Measurements from ENCODE around the gene RBCK1.
"Not testable (repeated sequence)": the region's sequence is repeated elsewhere in the genome, so short reads cannot be mapped to it uniquely, and the experiment has no call there.

RBCK1 gene

DNA sequence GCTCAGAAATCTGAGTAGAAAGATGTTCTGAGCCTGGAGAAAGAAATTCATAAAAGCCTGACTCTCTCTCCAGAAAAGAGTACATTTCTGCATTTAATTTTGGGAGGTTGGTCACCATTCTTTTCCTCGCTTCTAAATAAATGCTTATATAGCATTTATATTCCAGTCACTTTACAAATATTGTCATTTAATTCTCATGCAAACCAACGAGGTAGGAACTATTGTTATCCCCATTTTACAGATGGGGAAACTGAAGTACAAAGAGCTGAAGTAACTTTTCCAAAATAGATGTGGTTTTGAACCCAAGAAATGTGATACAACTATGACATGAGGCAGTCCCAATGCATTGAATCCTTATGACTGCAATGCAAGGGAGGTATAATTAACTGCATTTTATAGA lies 32.0 kb upstream of the RBCK1 start:
- no peak for DNase-seq (ENCODE audit: low read depth in 2 of 2)

DNA sequence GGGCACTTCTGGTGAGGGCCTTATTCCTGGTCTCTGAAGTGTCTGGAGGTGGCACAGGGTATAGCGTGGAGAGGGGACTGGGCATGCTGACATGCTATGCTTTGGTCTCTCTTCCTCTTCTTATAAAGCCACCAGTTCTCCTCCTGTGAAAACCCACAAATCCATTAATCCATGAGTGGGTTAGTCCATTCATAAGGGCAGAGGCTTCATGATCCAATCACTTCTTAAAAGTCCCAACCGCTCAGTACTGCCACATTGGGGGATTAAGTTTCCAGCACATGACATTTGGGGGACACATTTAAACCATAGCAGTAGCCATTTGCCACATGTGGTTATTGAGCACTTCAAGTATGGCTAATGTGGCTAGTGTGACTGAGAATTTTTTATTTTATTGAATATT lies 31.3 kb upstream of the RBCK1 start:
- DNase-seq (ENCODE audit: low read depth in 2 of 2) = no peak

DNA sequence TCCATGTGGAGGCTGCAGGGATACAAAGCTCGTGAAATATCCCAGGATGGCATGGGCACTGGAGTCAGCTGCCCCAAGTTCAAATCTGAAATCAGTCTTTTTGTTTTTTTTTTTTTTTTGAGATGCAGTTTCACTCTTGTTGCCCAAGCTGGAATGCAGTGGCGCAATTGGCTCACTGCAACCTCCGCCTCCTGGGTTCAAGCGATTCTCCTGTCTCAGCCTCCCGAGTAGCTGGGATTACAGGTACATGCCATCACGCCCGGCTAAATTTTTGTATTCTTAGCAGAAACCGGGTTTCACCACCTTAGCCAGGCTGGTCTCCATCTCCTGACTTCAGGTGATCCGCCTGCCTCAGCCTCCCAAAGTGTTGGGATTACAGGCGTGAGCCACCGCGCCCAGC lies 30.5 kb upstream of the RBCK1 start:
- DNase-seq (ENCODE audit: low read depth in 2 of 2) = not testable (repeated sequence)

DNA sequence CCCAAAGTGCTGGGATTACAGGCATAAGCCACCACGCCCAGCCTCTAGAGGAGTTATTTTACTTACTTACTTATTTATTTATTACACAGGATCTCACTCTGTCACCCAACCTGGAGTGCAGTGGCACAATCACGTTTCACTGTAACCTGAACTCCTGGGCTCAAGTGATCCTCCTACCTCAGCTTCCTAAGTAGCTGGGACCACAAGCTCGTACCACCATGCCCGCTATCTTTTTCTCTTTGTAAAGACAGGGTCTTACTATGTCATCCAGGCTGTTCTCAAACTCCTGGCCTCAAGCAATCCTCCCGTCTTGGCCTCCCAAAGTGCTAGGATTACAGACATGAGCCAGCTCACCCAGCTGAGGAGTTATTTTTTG lies 29.1 kb upstream of the RBCK1 start:
- DNase-seq (ENCODE audit: low read depth in 2 of 2) = no peak

DNA sequence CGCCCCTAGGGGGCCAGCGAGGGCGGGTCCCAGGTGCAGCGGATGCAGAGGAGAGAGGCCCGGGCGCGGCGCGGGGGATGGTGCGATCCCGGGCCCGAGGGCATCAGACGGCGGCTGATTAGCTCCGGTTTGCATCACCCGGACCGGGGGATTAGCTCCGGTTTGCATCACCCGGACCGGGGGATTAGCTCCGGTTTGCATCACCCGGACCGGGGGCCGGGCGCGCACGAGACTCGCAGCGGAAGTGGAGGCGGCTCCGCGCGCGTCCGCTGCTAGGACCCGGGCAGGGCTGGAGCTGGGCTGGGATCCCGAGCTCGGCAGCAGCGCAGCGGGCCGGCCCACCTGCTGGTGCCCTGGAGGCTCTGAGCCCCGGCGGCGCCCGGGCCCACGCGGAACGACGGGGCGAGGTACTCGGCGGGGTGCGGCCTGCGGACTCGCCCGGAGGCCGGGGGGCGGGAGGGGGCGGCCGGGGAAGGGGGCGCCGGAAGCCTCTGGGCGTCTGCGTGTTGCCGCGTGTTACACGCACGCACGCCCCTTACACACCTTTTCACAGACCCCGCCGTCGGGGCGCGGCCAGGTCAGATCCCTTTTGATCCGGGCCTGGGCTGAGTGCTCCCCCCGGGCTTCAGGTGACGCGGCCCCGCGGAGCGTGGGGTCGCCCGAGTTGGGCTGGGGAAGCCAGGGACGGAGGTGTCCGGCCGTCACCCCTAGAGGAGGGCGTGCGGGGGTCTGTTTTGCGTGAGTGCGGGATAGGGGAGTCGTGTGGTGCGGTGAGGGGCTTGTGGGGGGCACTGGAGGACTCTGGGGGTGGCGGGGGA lies 27.1 kb upstream of the RBCK1 start:
- DNase-seq (ENCODE audit: low read depth in 2 of 2) = peak; percentile 60 to 66

DNA sequence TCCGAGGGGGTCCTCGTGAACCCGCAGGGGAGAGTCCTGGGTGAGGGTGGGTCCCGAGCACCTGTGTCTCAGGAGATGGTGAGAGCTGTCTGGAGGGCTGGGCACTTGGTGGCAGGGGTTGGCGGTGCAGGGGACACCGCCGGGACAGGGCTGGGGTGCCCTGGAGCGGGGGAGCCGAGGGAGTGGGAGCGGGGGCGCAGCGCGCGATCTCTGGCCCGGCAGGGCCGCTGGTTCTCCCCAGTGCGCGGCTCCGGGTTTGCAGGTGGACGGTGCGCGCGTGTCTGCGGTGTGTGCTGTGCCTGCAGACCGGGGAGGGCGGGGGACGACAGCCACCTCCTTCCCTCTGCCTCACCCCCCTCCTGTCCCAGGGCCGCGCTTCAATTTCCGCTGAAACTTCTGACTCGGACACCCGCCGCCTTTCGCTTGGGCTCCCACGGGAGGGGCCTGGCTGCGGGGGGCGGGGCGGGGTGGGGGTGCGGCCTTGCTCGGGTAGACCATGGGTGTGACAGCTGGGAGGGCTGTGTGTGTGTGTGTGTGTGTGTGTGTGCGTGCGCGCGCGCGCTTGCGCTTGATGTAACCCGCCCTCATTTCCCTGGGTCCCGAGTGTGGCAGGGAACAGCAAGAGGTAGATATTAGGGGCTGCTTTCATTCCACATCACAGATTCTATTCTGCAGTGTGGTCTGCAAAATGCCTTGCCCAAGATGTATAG lies 26.4 kb upstream of the RBCK1 start:
- DNase-seq (ENCODE audit: low read depth in 2 of 2) = peak; percentile 61 to 68

DNA sequence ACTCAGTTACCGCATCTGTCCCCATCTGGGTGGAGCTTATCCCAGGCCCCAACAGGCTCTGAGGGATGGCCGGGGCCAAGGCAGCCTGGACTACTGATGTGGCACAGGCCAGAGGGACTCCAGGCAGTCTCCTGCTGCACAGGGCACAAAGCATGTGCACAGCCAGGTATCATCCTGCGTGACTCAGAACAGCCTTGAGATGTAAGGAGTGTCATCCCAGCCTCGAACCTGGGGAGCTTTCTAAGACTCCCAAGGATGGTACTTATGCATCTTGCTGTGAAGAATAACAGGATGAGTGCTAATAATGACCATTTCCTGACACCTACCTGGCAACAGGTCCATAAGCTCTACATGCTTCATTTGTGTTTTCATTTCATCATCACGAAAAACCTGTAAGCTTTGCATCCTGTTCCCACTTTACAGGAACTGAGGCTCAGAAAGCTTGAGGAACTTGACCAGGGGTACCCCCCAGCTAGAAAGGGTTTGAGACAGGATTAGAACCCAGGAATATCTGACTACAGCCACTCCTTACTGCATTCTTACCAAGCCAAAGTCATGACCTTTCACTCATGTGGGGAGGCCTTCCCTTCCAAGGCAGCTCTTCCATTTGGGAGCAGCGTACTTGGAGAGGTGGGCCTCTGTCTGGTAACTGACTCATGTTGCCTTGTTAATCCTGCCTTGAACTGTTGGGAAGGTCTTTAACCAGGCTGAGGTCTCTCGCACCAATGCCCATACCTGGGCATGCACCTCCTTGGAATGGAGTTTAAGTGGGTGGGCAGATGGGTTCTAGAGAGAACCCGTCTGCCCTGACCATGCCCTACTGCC lies 25.6 kb upstream of the RBCK1 start:
- no peak for DNase-seq (ENCODE audit: low read depth in 2 of 2)

DNA sequence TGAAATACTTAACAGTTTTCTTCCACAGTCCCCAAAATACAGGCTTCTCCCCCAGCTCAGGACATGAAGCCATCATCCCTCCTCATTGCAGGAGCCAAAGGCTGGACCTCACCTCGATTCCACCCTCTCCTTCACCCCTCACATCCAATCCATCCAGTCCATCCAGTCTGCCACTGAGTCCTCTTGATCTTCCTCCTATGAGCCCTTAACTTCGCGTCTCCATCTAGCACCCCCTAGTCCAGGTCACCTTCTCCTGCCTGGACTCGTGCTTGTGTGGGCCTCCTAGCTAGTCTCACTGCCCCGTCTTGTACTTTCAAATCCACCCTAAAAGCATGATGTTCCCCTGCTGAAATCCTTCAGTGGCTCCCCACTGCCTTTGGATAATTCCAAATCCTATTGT lies 24.2 kb upstream of the RBCK1 start:
- DNase-seq (ENCODE audit: low read depth in 2 of 2) = no peak

DNA sequence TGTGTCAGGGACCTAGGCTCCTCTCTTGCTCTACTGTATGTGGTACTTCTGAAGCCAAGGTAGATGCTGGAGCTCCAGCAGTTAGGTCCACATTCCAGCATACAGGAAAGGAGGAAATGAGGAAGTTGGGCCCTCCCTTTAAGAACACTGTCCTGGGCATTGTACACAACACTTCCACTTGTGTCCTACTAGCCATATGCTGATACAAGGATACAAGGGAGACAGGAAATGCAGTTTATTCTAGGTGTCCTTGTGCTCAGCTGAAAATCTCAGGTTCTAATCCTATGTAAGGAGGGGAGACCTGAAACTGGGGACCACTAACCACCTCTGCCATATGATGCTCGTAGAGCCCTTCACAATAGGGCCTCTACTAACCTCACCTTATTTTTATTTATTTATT lies 23.4 kb upstream of the RBCK1 start:
- no peak for DNase-seq (ENCODE audit: low read depth in 2 of 2)

DNA sequence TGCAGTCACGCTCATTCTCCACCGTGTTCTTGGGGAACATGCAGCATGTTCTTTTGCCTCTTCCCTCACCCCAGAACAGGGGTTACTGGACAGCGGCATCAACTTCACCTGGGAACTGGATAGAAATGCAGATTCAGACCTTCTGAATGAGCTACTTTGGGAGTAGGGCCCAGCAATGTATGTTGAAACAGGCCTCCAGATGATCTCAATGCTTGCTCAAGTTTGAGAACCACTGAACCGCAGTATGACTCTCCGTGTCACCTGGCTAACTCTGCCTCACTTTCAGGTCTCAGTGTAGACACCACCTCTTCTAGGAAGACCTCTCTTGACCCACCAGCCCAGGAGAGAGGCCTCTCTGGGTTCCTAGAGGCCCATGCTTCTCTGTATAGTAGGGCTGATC lies 22.7 kb upstream of the RBCK1 start:
- DNase-seq (ENCODE audit: low read depth in 2 of 2) = no peak

DNA sequence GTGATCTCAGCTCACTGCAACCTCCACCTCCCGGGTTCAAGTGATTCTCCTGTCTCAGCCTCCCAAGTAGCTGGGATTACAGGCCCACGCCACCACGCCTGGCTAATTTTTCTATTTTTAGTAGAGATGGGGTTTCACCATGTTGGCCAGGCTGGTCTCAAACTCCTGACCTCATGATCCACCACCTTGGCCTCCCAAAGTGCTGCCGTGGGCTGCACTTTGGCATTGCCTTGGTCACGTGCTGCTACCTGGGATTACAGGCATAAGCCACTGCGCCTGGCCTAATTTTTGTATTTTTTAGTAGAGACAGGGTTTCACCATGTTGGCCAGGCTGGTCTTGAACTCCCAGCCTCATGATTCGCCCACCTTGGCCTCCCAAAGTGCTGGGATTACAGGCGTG lies 21.5 kb upstream of the RBCK1 start:
- not testable (repeated sequence) for DNase-seq (ENCODE audit: low read depth in 2 of 2)

DNA sequence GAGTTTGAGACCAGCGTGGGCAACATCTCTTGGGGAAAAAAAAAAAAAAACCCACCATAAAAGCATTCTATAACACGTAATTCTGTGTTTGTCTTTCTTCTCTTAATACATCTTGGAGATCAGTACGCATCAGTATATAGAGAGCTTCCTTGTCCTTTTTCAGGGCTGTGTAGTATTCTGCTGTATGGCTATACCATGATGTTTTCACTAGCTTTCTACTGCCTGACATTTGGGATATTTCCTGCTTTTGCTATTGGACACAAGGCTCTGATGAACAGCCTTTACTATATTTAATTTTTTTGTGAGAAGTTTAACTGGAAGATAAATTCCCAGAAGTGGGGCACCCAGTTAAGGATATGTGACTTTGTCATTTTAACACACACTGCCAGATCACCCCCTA lies 20.6 kb upstream of the RBCK1 start:
- DNase-seq (ENCODE audit: low read depth in 2 of 2) = no peak

DNA sequence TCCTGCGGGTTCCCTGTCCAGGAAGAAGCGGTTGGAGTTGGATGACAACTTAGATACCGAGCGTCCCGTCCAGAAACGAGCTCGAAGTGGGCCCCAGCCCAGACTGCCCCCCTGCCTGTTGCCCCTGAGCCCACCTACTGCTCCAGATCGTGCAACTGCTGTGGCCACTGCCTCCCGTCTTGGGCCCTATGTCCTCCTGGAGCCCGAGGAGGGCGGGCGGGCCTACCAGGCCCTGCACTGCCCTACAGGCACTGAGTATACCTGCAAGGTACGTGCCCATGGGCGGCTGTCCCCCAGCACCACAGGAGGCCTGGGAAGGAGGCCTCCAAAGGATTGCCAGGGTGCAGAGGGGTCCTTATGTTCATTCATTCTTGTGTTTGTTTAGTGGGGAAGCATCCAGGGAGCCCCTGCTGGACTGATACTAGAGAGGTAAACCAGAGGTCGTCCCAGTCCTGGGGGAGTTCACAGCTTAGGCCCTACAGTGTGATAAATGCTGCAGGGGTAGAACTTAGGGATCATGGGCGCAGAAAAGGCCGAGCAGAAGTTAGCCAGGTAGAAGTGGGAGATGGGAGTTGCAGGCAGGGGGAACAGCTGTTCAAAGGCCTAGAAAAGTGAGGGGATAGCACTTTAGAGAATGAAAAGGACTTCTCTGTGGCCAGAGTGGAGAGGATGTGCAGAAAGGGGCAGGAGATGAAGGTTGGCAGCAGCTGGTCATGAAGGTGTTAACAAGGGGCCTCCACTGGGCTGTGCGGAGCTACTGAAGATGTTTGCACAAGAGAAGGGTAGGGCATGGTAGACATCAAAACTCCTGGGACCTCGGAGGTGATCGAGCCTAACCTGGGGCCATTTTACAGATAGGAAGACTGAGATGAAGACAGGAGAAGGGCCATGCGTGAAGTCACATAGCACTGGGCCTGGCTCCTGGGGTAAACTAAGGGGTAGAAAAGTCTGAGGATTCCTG lies 19.8 kb upstream of the RBCK1 start:
- DNase-seq (ENCODE audit: low read depth in 2 of 2) = no peak

DNA sequence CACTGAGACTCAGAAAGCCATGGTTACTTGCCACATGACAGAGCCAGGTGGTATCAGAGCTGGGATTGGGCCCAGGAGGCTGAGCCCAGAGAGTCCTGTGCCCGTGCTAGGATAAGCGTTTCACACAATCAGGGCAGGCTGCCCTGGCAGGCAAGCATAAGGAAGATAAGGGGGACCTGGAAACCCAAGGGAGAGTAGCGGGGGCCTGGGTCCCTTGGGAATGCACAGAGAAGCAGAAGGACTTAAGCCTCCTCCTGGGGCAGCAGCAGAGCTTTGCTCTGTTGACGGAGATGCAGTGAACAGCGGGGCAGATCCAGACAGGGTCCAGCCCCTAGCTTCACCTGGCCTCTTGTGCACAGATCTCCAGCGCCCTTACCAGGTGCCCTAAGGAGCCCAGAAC lies 18.9 kb upstream of the RBCK1 start:
- DNase-seq (ENCODE audit: low read depth in 2 of 2) = no peak

DNA sequence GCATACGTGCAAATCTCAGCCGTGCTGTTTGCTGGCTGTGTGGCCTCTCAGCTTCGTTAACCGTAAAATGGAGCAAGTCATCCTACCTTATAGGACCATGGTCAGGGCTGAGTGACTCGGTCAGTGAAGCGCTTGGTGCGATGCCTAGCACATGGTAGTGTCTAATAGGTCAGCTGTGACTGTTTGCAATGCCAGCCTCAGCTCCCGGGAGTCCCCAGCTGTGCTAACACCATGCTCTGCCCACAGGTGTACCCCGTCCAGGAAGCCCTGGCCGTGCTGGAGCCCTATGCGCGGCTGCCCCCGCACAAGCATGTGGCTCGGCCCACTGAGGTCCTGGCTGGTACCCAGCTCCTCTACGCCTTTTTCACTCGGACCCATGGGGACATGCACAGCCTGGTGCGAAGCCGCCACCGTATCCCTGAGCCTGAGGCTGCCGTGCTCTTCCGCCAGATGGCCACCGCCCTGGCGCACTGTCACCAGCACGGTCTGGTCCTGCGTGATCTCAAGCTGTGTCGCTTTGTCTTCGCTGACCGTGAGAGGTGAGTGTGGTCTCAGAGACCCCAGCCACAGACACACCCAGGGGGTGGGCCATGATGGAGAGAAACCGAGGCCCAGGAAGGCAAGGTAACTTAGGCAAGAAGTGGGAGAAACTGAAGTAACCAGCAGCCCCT lies 16.9 kb upstream of the RBCK1 start:
- DNase-seq (ENCODE audit: low read depth in 2 of 2) = no peak

DNA sequence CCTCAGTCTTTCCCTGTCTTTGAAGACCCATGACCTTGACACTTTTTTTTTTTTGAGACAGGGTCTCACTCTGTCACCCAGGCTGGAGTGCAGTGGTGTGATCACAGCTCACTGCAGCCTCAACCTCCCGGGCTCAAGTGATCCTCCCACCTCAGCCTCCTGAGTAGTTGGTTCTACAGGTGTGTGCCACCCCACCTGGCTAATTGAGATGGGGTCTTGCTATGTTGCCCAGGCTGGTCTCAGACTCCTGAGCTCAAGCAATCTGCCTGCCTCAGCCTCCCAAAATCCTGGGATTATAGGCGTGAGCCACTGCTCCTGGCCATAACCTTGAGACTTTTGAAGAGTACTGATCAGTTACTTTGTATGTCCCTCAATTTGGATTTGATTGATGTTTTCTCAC lies 14.8 kb upstream of the RBCK1 start:
- not testable (repeated sequence) for DNase-seq (ENCODE audit: low read depth in 2 of 2)

DNA sequence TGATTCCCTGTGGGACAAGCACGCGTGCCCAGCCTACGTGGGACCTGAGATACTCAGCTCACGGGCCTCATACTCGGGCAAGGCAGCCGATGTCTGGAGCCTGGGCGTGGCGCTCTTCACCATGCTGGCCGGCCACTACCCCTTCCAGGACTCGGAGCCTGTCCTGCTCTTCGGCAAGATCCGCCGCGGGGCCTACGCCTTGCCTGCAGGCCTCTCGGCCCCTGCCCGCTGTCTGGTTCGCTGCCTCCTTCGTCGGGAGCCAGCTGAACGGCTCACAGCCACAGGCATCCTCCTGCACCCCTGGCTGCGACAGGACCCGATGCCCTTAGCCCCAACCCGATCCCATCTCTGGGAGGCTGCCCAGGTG lies 11.9 kb upstream of the RBCK1 start:
- no peak for DNase-seq (ENCODE audit: low read depth in 2 of 2)

DNA sequence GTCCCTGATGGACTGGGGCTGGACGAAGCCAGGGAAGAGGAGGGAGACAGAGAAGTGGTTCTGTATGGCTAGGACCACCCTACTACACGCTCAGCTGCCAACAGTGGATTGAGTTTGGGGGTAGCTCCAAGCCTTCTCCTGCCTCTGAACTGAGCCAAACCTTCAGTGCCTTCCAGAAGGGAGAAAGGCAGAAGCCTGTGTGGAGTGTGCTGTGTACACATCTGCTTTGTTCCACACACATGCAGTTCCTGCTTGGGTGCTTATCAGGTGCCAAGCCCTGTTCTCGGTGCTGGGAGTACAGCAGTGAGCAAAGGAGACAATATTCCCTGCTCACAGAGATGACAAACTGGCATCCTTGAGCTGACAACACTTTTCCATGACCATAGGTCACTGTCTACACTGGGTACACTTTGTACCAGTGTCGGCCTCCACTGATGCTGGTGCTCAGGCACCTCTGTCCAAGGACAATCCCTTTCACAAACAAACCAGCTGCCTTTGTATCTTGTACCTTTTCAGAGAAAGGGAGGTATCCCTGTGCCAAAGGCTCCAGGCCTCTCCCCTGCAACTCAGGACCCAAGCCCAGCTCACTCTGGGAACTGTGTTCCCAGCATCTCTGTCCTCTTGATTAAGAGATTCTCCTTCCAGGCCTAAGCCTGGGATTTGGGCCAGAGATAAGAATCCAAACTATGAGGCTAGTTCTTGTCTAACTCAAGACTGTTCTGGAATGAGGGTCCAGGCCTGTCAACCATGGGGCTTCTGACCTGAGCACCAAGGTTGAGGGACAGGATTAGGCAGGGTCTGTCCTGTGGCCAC lies 11.3 kb upstream of the RBCK1 start:
- no peak for DNase-seq (ENCODE audit: low read depth in 2 of 2)

DNA sequence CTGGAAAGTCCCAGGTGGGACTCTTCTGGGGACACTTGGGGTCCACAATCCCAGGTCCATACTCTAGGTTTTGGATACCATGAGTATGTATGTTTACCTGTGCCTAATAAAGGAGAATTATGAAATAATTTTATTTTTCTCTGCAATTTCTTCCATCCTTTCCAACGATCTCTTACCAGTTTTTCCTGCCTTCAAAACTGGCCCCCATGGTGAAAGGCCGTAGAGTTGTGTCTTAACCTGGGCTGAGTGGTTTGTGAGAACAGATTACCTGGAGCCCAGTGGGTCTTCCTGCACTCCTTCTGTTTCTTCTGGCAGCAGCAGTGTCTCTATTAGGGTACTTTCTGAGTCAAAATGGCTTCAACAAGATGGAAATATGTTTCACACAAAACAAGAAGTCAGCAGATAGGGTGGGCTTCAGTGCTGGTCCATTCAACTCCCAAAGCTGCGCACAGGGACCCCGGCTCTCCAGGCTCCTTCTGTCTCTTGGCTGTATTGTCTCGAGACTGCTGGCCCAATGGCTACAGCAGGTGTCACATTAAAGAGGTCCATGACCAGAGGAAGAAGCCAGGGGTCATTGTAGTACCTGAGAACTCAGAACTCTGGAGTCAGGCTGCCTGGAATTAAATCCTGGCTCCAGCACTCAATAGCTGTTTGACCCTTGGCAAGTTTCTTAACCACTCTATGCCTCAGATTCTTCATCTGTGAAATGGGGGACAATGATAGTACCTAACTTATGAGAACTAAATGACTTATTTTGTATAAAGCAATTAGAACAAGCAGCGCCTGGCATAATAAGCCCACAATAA lies 10.5 kb upstream of the RBCK1 start:
- no peak for DNase-seq (ENCODE audit: low read depth in 2 of 2)
